ENCODE results near the gene GRK6. TPM values are rescaled to one million over a fixed set of nuclear protein-coding genes. Genes with fewer than 3 reads are reported as not detected.

GRK6 gene
- 10 to 100 TPM; 25.5 to 34.3 TPM for total RNA-seq

GRCh38 chr5:177426566-177427210 lies at the start of gene GRK6:
Gene GRK6 (plus strand): TSS chr5:177426676. CDS start chr5:177426846, 170 bp downstream.

GRCh38 chr5:177384134-177384533 lies 42.3 kb upstream of the GRK6 start, which contains the start of gene SLC34A1:
Gene SLC34A1 (plus strand): TSS chr5:177384434. CDS start chr5:177385742, 1,308 bp downstream.

GRCh38 chr5:177399997-177400868 lies 26.2 kb upstream of the GRK6 start, which contains the start of gene PFN3:
Gene PFN3 (minus strand): TSS chr5:177400661. CDS start chr5:177400576, 85 bp downstream.

GRCh38 chr5:177409043-177409801 lies 17.3 kb upstream of the GRK6 start, which contains the start of gene F12:
Gene F12 (minus strand): TSS chr5:177409564. CDS start chr5:177409527, 37 bp downstream.

GRCh38 chr5:177446200-177447065 lies 20.0 kb downstream of the GRK6 start, which contains the start of gene PRR7:
Gene PRR7 (plus strand): TSS chr5:177446814. CDS start chr5:177455068, 8,254 bp downstream.

GRCh38 chr5:177473443-177474001 lies 47.0 kb downstream of the GRK6 start, which contains the start of gene DBN1:
Gene DBN1 (minus strand): TSS chr5:177473634. CDS start chr5:177473521, 113 bp downstream.

Other genes with a start within 250 kb of the GRK6 start
- gene RAB24, start 123.0 kb upstream of the GRK6 start, total RNA-seq = 10 to 100 TPM; 13.4 to 14.7 TPM
- gene PRELID1, start 122.9 kb upstream of the GRK6 start, total RNA-seq = 100 to 1,000 TPM; 155 to 194 TPM
- 10 to 100 TPM; 11.0 to 13.3 TPM for gene MXD3, start 114.8 kb upstream of the GRK6 start, total RNA-seq
- 100 to 1,000 TPM; 263 to 342 TPM for gene LMAN2, start 75.0 kb upstream of the GRK6 start, total RNA-seq
- gene RGS14, start 68.8 kb upstream of the GRK6 start, total RNA-seq = 10 to 100 TPM in 1 of 2 donors, 1 to 10 TPM in 1; 7.3 to 14.1 TPM
- under 1 TPM; under 0.01 to 0.69 TPM for gene SLC34A1, start 42.2 kb upstream of the GRK6 start, total RNA-seq
- not detected for gene PFN3, start 26.0 kb upstream of the GRK6 start, total RNA-seq
- 1 to 10 TPM; 1.0 to 2.3 TPM for gene F12, start 17.1 kb upstream of the GRK6 start, total RNA-seq
- 10 to 100 TPM; 23.1 to 35.6 TPM for gene PRR7, start 20.1 kb downstream of the GRK6 start, total RNA-seq
- 10 to 100 TPM; 30.3 to 32.0 TPM for gene DBN1, start 47.0 kb downstream of the GRK6 start, total RNA-seq
- 10 to 100 TPM; 34.8 to 39.6 TPM for gene PDLIM7, start 70.9 kb downstream of the GRK6 start, total RNA-seq
- gene DOK3, start 83.2 kb downstream of the GRK6 start, total RNA-seq = 1 to 10 TPM; 2.0 to 2.1 TPM
- gene DDX41, start 90.3 kb downstream of the GRK6 start, total RNA-seq = 10 to 100 TPM; 63.7 to 70.6 TPM
- 10 to 100 TPM; 16.0 to 24.4 TPM for gene FAM193B, start 127.9 kb downstream of the GRK6 start, total RNA-seq
- 10 to 100 TPM; 58.8 to 75.6 TPM for gene TMED9, start 165.5 kb downstream of the GRK6 start, total RNA-seq
- 10 to 100 TPM; 17.6 to 21.6 TPM for gene B4GALT7, start 173.5 kb downstream of the GRK6 start, total RNA-seq